ENCODE data around the gene TACR1. TPM values are rescaled to one million over a fixed set of nuclear protein-coding genes. Genes with fewer than 3 reads are reported as not detected.

Gene TACR1
- total RNA-seq, 4 donors from 2014 or later = 3.3 to 10.8 (median 5.3) TPM

DNA sequence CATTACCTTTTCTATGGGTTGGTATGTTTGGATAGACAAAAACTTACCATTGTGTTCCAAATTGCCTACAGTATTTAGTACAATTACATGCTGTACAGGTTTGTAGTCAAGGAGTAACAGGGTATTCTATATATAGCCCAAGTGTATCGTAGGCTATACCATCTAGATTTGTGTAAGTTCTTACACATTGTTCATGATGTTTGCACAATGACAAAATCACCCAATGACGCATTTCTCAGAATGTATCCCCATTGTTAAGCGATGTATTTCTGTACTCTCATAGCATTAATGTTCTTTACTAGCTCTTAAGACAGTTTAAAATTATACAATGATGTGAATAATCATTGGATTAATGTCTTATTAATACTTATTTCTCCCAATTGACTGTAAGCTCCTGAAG, 16.7 kb downstream of the TACR1 start:
- no peaks in the 10 kb centered on the region for H3K27me3 ChIP-seq
- no peak overlapping the region for H3K4me3 ChIP-seq
- no peak overlapping the region for H3K27ac ChIP-seq
- H3K36me3 ChIP-seq = no peaks in the 10 kb centered on the region
- TF ChIP-seq POLR2A (IDR thresholded peaks at IDR 0.05) (no peak), EP300 (IDR thresholded peaks at IDR 0.05) (no peak)
- TF ChIP-seq, protein P1, sequence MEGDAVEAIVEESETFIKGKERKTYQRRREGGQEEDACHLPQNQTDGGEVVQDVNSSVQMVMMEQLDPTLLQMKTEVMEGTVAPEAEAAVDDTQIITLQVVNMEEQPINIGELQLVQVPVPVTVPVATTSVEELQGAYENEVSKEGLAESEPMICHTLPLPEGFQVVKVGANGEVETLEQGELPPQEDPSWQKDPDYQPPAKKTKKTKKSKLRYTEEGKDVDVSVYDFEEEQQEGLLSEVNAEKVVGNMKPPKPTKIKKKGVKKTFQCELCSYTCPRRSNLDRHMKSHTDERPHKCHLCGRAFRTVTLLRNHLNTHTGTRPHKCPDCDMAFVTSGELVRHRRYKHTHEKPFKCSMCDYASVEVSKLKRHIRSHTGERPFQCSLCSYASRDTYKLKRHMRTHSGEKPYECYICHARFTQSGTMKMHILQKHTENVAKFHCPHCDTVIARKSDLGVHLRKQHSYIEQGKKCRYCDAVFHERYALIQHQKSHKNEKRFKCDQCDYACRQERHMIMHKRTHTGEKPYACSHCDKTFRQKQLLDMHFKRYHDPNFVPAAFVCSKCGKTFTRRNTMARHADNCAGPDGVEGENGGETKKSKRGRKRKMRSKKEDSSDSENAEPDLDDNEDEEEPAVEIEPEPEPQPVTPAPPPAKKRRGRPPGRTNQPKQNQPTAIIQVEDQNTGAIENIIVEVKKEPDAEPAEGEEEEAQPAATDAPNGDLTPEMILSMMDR (IDR thresholded peaks at IDR 0.05) = no peak
- peaks cover 0 to 5% (median 0%) of the 10 kb centered on the region in 4 donors for H3K4me1 ChIP-seq
- no peaks in the 10 kb centered on the region for H3K9me3 ChIP-seq
- DNase-seq (ENCODE audit: low spot score in 2 of 2) = no peak
- 97 to 98% methylated on average over 3 of the region's 3 CpGs for WGBS, 2 donors

DNA sequence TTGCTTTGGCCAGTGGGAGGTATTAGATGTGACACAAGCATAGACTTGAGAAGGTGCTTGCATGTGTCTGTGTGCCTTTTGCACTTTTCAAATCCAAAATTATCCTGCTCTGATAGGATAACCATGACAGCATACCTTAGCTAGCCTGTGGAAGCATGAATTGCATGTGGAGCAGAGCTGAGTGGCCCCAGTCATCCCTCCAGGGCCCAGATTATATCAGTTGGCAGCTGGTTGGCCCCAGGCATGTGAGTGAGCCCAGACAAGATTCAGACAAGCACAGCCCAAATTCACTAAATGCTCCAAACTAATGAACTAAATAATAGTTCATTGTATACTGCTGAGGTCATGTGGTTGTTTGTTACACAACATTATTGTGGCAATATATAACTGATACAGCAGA, 18.8 kb downstream of the TACR1 start:
- TF ChIP-seq EP300 (IDR thresholded peaks at IDR 0.05) (no peak), POLR2A (IDR thresholded peaks at IDR 0.05) (no peak)
- TF ChIP-seq, protein P1 (IDR thresholded peaks at IDR 0.05) = no peak
- no peaks in the 10 kb centered on the region for H3K9me3 ChIP-seq

DNA sequence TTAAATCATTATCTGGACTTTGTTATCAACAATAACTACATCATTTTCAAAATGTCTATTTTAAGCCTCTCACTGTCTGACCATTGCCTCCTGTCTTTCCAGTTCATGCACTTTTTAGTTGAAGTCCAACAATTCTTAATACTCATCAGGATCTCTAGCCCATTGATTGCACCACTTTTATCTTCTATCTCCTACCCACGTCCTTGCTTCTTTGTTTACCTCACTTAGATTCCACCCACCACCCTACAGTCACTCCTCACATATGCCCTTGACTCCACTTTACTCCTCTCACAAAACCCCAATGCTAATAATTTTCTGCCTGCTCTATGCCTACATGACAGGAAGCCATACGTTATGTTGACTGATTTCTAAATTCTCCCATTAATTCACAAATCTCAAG, 21.9 kb downstream of the TACR1 start:
- H3K27ac ChIP-seq = no peak overlapping the region
- no peaks in the 10 kb centered on the region for H3K27me3 ChIP-seq
- 76 to 83% methylated on average over 2 of the region's 2 CpGs for WGBS, 2 donors
- no peaks in the 10 kb centered on the region for H3K36me3 ChIP-seq
- no peak overlapping the region for H3K4me3 ChIP-seq
- H3K4me1 ChIP-seq = no peaks in the 10 kb centered on the region
- DNase-seq (ENCODE audit: low spot score in 2 of 2) = no peak
- H3K9me3 ChIP-seq = no peaks in the 10 kb centered on the region
- TF ChIP-seq, protein P1 (IDR thresholded peaks at IDR 0.05) = no peak
- TF ChIP-seq EP300 (IDR thresholded peaks at IDR 0.05) (no peak), POLR2A (IDR thresholded peaks at IDR 0.05) (no peak)

More for the DNA sequence above, 18.8 kb downstream of the TACR1 start:
- H3K36me3 ChIP-seq = no peaks in the 10 kb centered on the region
- DNase-seq (ENCODE audit: low spot score in 2 of 2) = no peak
- H3K27me3 ChIP-seq = no peaks in the 10 kb centered on the region
- H3K27ac ChIP-seq = no peak overlapping the region
- no peak overlapping the region for H3K4me3 ChIP-seq
- no peaks in the 10 kb centered on the region for H3K4me1 ChIP-seq

DNA sequence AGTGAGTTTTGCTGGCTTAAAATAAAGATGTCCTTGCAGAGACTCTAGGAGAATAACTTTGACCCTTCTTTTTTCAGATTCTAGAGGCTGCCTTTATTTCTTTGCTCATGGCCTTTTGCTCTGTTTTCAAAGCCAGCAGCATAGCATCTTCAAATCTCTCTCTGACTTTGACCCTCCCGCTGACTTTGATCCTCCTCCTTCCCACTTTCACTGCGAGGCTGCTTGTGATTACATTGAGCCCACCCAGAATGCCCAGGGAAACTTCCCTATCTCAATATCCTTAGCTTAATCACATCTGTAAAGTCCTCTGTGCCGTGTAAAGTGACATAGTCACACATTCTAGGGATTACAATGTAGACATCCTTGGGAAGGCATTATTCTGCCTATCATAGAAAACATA, 23.9 kb downstream of the TACR1 start:
- Histone ChIP-seq H3K36me3 (no peaks in the 10 kb centered on the region), H3K4me1 (no peaks in the 10 kb centered on the region), H3K4me3 (no peak overlapping the region), H3K27me3 (no peaks in the 10 kb centered on the region), H3K27ac (no peak overlapping the region), H3K9me3 (no peaks in the 10 kb centered on the region)
- WGBS, 2 donors = 35 to 47% methylated on average over 3 of the region's 3 CpGs
- TF ChIP-seq, protein P1 (IDR thresholded peaks at IDR 0.05) = no peak
- TF ChIP-seq POLR2A (IDR thresholded peaks at IDR 0.05) (no peak), EP300 (IDR thresholded peaks at IDR 0.05) (no peak)
- DNase-seq (ENCODE audit: low spot score in 2 of 2) = no peak

DNA sequence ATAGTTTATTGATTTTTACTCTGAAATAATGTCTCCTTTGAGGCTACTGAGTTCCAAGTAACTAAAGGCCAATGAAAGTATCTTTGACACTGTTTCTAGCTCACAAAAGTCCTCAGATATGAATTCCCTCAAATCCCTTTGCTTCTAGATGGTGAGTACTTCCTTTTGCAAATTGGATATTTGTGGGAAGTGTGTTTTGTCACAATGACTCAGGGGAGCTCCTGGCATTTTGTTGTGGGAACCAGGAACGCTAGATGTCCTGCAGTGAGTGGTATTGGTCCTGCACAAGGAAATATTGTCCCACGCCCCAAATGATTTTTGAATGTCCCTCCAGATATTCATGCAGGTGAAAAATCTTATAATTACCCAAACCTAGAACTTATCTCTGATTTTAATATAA, 24.3 kb downstream of the TACR1 start:
- 93% methylated on average over 2 of the region's 2 CpGs for WGBS, 2 donors
- no peaks in the 10 kb centered on the region for H3K4me1 ChIP-seq
- H3K27ac ChIP-seq = no peak overlapping the region
- H3K27me3 ChIP-seq = no peaks in the 10 kb centered on the region
- H3K9me3 ChIP-seq = no peaks in the 10 kb centered on the region
- TF ChIP-seq POLR2A (IDR thresholded peaks at IDR 0.05) = no peak
- TF ChIP-seq, protein P1 (IDR thresholded peaks at IDR 0.05) = no peak
- no peak for TF ChIP-seq EP300 (IDR thresholded peaks at IDR 0.05)
- no peak overlapping the region for H3K4me3 ChIP-seq
- no peaks in the 10 kb centered on the region for H3K36me3 ChIP-seq
- DNase-seq (ENCODE audit: low spot score in 2 of 2) = no peak
